ENCODE data around the gene HGD.
"Not testable (repeated sequence)": the region's sequence is repeated elsewhere in the genome, so short reads cannot be mapped to it uniquely, and the experiment has no call there.

The HGD gene

GRCh38 chr3:120678984-120679383 is 3.1 kb downstream of the HGD start:
- DNase-seq, result no peak

- no peak for DNase-seq
Observed at GRCh38 chr3:120678331-120678947, 3.6 kb downstream of the HGD start.

- DNase-seq, result not testable (repeated sequence)
Observed at GRCh38 chr3:120677193-120677592, 4.8 kb downstream of the HGD start.

DNA sequence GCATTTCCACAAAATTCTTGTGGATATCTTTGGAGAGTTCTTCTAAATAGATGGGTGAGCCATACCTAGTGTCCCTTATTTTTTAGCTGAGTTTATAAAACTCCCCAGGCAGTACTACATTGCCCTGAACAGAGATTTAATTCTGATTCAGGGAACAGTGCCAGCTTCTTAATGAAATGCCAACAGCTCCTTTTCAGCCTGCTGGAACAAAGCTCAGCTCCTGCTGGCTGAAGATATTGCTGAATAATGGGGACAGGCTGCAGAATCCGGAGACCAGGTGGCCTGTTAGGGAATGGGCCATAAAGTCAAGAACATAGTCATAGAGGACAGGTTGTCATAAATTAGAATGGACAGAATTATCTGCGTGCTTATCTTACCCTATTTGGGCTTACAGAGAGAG is 8.9 kb downstream of the HGD start:
- no peak for DNase-seq

GRCh38 chr3:120670576-120670975 is 11.5 kb downstream of the HGD start:
- DNase-seq, result no peak

- DNase-seq, result no peak
Observed at GRCh38 chr3:120664926-120665325, 17.1 kb downstream of the HGD start.

DNA sequence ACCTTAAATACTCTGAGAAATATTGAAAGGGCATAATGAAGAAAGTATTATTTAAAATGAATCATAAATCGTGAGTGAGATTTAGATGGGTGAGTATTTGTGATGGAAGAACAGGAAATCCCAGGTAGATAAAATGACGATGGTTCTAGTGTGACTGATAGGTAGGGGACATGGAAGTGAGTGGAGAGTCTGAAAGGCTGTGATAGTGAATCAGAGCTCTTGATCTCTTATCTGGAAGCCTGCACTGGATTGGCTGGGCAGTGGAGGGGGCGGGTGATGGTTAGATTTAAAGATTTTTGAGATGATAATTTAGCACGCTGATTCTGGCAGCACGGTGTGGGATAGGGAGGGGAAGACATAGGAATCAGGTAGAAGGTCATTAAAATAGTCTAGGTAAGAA is 20.1 kb downstream of the HGD start:
- no peak for DNase-seq

GRCh38 chr3:120661106-120661905 is 20.7 kb downstream of the HGD start:
- DNase-seq, result peak; percentile 23

GRCh38 chr3:120659834-120660233 is 22.2 kb downstream of the HGD start:
- no peak for DNase-seq

DNA sequence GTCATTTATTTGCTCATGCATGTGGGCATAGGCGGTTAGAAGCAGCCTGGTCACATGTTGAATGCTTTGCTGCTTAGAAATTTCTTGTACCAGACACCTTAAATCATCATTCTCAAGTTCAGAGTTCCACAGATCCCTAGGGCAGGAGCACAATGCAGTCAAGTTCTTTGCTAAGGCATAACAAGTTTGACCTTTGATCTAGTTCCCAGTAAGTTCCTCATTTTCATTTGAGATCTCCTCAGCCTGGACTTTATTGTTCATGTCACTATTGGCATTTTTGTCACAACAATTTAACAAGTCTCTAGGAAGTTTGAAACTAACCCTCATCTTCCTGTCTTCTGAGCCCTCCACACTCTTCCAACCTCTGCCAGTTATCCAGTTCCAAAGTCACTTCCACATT is 22.8 kb downstream of the HGD start:
- no peak for DNase-seq

- DNase-seq, result no peak
Observed at GRCh38 chr3:120652896-120653545, 29.0 kb downstream of the HGD start.

- DNase-seq, result no peak
Observed at GRCh38 chr3:120652281-120652680, 29.8 kb downstream of the HGD start.

DNA sequence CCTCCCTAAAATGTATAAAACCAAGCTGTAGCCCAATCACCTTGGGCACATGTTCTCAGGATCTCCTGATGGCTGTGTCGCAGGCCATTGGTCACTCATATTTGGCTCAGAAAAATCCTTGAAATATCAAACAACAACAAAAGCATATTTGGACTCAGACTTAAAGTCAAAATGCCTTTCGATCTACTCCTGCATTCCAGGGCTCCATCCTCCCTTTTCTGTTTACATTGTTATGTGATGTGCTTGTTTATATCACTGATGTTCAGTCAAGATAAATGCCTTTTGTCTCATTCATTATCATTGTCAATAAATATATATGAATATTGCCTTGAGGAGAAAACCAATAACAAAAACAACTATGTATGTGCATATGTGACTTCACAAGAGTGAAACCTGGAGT is 31.7 kb downstream of the HGD start:
- no peak for DNase-seq

DNA sequence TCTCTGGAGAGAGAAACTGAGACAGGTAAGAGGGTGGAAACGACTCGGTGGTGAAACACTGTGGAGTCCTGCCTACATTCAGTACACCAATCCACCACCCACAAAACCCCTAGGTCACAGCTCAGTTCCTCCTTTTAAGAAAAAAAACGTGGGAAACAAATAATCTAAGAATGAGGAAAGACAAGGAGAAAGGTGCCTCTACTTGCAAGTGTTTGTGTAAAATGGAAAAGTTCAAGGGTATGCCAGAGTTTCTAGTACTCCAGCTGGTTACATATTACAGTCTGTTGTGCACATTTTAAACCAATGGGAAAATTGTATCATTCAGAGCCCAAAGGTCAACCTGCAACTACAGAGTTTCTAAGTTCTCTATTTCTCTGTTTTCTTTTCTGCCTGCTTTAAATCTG is 32.2 kb downstream of the HGD start:
- no peak for DNase-seq

DNA sequence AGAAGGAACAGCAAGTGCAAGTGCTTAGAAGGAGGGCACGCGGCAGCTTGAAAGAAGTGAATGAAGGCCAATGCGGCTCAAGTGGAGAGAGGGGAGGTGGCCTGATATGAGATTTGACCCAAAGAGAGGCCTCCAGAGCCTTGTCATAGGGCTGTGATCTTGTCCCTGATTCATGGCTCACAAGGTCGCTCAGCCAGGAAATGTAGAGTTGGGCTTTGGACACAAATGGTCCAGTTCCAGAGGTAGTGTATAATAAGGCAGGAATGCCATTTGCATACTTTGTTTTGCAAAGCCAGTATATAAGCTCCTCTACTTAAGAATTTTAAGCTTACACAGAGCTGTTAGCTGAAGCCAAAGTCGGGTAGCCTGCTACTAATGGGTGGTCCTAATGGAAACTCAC is 33.7 kb downstream of the HGD start:
- no peak for DNase-seq

DNA sequence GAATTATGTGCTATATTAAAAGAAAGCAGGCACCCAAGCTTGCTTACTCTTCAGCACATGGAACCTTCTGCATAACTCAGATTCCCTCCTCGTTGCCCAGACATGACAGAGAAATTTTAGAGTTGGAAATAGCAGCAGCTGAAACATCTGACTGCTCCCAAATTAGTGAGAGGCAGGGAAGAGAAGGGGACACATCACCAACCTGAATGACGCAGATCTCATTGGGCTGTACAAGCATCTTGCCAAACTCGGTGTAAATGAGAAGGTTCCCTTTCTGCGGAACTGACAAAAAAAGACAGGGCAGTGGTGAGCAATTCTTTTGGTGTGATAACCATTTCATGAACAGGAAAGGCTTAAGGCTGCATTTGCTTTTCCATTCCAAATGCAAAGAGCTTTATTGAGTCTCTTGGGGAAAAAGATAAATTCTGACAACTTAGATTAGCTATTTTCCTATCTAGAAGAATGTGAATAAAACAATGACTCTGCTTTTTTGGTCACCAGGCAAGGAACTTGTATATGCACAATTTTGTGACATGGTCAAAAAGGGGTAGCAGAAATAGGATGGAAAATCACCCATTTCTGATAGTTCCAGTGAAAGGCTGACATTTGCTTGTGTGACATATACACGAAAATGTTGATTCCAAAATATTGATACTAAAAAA is 35.1 kb downstream of the HGD start:
- DNase-seq, result no peak

DNA sequence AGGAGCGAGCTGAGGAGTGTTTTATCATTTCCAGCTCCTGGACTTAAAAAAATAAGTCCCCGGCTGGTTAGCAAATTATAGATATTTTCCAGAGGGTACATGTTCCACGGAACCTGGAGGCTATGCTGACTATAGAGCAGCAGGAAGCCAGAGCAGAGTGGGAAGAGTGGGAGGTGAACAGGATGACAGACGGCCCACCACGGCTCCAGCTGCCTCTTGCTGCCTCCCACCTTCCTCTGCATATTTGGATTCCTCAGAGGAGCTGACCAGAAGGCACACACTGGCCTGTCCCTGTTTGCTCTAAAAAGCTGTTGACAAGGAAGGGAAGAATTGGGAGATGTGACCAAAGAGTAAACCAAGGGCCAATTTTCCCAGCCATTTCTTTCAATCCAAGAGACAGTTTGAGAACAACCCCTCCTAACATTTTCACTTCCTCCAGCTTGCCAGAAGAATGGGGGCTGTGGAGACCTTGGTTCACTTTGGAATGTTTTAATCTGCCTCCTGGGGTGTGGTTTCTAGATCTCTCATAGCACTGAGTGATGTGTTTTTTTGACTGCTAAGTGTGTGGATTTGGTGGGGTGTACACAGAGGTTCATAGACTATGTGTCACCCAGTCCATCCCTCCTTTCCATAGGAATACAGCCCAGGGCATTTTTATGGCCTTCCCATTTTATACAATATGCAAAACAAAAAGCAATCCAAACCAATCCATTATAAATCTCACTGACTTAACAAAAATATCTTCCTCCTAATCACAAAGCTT is 36.8 kb downstream of the HGD start:
- DNase-seq, result no peak

- DNase-seq, result no peak
Observed at GRCh38 chr3:120642368-120642948, 39.6 kb downstream of the HGD start.

DNA sequence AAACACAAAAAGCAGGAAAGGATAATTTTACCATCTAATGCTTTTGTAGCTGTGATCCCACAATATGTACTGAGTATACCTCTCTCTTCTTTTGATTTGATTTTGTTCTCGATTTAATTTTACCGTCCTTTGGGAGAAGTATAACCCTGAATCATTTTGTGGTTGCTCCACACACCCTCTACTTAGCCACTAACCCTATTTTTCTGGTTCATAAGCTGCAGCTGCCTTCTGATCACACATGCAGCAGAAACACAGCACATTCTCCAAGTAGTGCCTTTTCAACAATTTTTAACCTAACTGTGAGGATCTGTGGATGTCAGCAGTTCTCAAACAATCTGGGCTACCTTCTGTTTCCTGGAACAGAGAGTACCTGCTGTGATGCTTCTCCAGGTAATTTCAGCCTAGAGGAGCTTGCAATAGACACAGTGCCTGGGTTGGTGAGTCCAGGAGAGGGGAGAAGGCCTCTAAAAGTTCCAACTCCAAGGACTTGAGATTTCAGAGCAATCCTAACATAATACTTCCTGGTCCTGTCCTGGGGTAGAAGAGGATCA is 40.3 kb downstream of the HGD start:
- DNase-seq, result no peak

DNA sequence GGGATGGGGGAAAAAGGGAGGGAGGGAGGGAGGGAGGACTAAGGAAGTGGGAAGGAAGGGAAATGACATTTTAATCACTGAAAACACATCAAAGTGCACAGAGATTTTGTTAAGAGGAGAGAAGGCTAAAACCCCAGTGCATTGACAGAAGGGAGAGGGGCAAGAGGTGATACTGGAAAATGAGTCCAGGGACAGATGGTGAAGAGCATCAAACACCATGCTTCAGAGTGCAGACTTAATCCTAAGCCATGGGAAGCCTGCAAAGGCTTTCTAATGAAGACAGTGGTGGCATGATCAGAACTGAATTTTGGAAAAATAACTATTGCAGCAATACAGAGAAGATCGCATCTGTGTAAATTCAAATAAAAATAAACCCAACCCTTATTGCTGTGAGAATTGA is 41.8 kb downstream of the HGD start:
- DNase-seq, result no peak

DNA sequence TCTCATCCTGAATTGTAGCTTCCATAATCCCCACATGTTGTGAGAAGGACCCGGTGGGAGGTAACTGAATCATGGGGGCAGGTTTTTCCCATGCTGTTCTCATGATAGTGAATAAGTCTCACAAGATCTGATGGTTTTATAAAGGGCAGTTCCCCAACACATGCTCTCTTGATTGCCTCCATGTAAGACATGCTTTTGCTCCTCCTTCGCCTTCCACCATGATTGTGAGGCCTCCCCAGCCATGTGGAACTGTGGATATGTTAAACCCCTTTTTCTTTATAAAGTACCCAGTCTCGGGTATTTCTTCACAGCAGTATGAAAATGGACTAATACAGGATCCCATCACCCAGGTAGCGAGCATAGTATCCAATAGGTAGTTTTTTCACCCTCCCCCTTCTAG is 43.2 kb downstream of the HGD start:
- not testable (repeated sequence) for DNase-seq

Measured in NCI-H2029 (cell line).